GM18519 (cell line): ENCODE data around the gene MOB4.
"Not testable (repeated sequence)": the region's sequence is repeated elsewhere in the genome, so short reads cannot be mapped to it uniquely, and the experiment has no call there.

Experiments
- ATAC-seq: cut with Tn5 transposase; IDR thresholded peaks from one replicate; pipeline ENCODE4 v1.9.1; 2021; ENCODE audit warnings: mild to moderate bottlenecking, moderate library complexity; ENCODE audit not compliant: unreplicated experiment, low FRiP score

The MOB4 gene

GRCh38 chr2:197515739-197516392, at the start of gene MOB4:
Gene MOB4 (plus strand): TSS chr2:197516066. CDS start chr2:197516087, 21 bp downstream.
- ATAC-seq, result peak; percentile 82

GRCh38 chr2:197472166-197472565, 43.7 kb upstream of the MOB4 start:
- ATAC-seq, result no peak

- no peak for ATAC-seq
Measured at GRCh38 chr2:197477797-197478196, 38.1 kb upstream of the MOB4 start.

GRCh38 chr2:197480165-197481036, 35.5 kb upstream of the MOB4 start:
- no peak for ATAC-seq

- ATAC-seq, result not testable (repeated sequence)
Measured at GRCh38 chr2:197484248-197484647, 31.6 kb upstream of the MOB4 start.

GRCh38 chr2:197486175-197486574, 29.7 kb upstream of the MOB4 start:
- no peak for ATAC-seq

GRCh38 chr2:197487385-197487784, 28.5 kb upstream of the MOB4 start:
- no peak for ATAC-seq

GRCh38 chr2:197495433-197496134, 20.3 kb upstream of the MOB4 start:
- no peak for ATAC-seq

- ATAC-seq, result no peak
Measured at GRCh38 chr2:197496695-197497094, 19.2 kb upstream of the MOB4 start.

GRCh38 chr2:197497326-197497725, 18.5 kb upstream of the MOB4 start:
- no peak for ATAC-seq

GRCh38 chr2:197498235-197498936, 17.5 kb upstream of the MOB4 start:
- no peak for ATAC-seq

GRCh38 chr2:197498937-197499593, 16.8 kb upstream of the MOB4 start:
- no peak for ATAC-seq

- ATAC-seq, result peak; percentile 82
Measured at GRCh38 chr2:197499594-197500502, 16.0 kb upstream of the MOB4 start, which contains the start of the genes HSPD1 and HSPE1. Gene HSPD1 (minus strand): TSS chr2:197499840. CDS start chr2:197498848, 992 bp downstream. Gene HSPE1 (plus strand): TSS chr2:197500379. CDS start chr2:197500437, 58 bp downstream.

GRCh38 chr2:197500503-197501131, 15.2 kb upstream of the MOB4 start:
- peak; percentile 1 for ATAC-seq

- no peak for ATAC-seq
Measured at GRCh38 chr2:197502201-197502600, 13.7 kb upstream of the MOB4 start.

- no peak for ATAC-seq
Measured at GRCh38 chr2:197502685-197503084, 13.2 kb upstream of the MOB4 start.

GRCh38 chr2:197504000-197504399, 11.9 kb upstream of the MOB4 start:
- no peak for ATAC-seq

GRCh38 chr2:197504512-197504911, 11.4 kb upstream of the MOB4 start:
- ATAC-seq, result no peak
